B cell (primary cell): ENCODE data around the gene DMRT1. TPM values are rescaled to one million over a fixed set of nuclear protein-coding genes. Genes with fewer than 3 reads are reported as not detected.

Experiments
- ATAC-seq: fragments of 200-7000 bp; cut with Tn5 transposase; one replicate; pipeline ENCODE4 v1.10.0; 2021; ENCODE audit warnings: low read depth, mild to moderate bottlenecking, moderate number of reproducible peaks, moderate library complexity
- CTCF ChIA-PET: fragments of 350-600 bp; sonication (Branson Sonifier 250); formaldehyde crosslinking; loops from one replicate; lab custom pipeline; 2021; ENCODE audit warnings: antibody characterized with exemption, inconsistent platforms; lab: Charles Lee
- POLR2A ChIA-PET: fragments of 350-600 bp; sonication (Branson Sonifier 250); formaldehyde crosslinking; loops from one replicate; lab custom pipeline; 2021; ENCODE audit warnings: antibody characterized with exemption; lab: Charles Lee
- DNase-seq: peaks from one replicate; pipeline ENCODE4 v3.0.0; 2013
- H2AFZ ChIP-seq: 2 replicates; pipeline ENCODE4 v1.6.1; 2012; ENCODE audit warnings: mild to moderate bottlenecking, low read depth, low read length; ENCODE audit not compliant: insufficient read depth, poor library complexity, severe bottlenecking
- H3K27ac ChIP-seq, 2 donors: 1 replicate in 1 of 2; 2 replicates in 1 of 2; pipeline ENCODE4 v1.5.1; 2012 to 2013; ENCODE audit warnings: low read length in 2 of 2, mild to moderate bottlenecking in 2 of 2, moderate library complexity in 1 of 2
- H3K27me3 ChIP-seq, 4 experiments: fragments of 200-600 bp in 1 of 4; sonication (generic) in 1 of 4; replicated peaks in 1 of 4; 1 replicate in 2 of 4; 2 replicates in 2 of 4; pipeline versions ENCODE4 v1.6.1 to v1.7.0; 2013 to 2016; ENCODE audit warnings: low read length in 3 of 4, mild to moderate bottlenecking in 2 of 4, mixed read lengths in 1 of 4, moderate library complexity in 1 of 4; ENCODE audit not compliant: insufficient read depth in 4 of 4, control insufficient read depth in 3 of 4; ENCODE audit errors: control extremely low read depth in 1 of 4
- H3K36me3 ChIP-seq, 2 experiments: replicated peaks in 1 of 2; 1 replicate in 1 of 2; 2 replicates in 1 of 2; pipeline versions ENCODE4 v1.6.1 to v1.7.1; 2013; ENCODE audit warnings: low read length in 1 of 2; ENCODE audit not compliant: insufficient read depth in 2 of 2, control insufficient read depth in 1 of 2; ENCODE audit errors: control extremely low read depth in 1 of 2, extremely low read depth in 1 of 2
- H3K4me1 ChIP-seq, 2 donors: fragments of 200-600 bp in 1 of 2; sonication (generic) in 1 of 2; 1 replicate in 1 of 2; 2 replicates in 1 of 2; pipeline versions ENCODE4 v1.5.1 to v1.6.1; 2013 to 2017; ENCODE audit warnings: low read length in 2 of 2; ENCODE audit not compliant: control insufficient read depth in 2 of 2, insufficient read depth in 2 of 2
- H3K4me2 ChIP-seq: replicated peaks from 2 replicates; pipeline ENCODE3; 2012; ENCODE audit warnings: mild to moderate bottlenecking, low read depth, low read length; ENCODE audit not compliant: poor library complexity, severe bottlenecking
- H3K4me3 ChIP-seq, 5 experiments: fragments of 200-600 bp in 1 of 5; sonication (generic) in 1 of 5; 1 replicate in 3 of 5; 2 replicates in 2 of 5; pipeline versions ENCODE4 v1.5.1 to v1.7.0; 2011 to 2016; ENCODE audit warnings: low read length in 4 of 5, mild to moderate bottlenecking in 4 of 5, low read depth in 2 of 5, control low read depth in 1 of 5, moderate library complexity in 1 of 5; ENCODE audit not compliant: insufficient read depth in 1 of 5; ENCODE audit errors: control extremely low read depth in 1 of 5, extremely low read depth in 1 of 5
- H3K79me2 ChIP-seq: fragments of 200-600 bp; sonication (generic); one replicate; pipeline ENCODE4 v1.6.0; 2016; ENCODE audit warnings: low read length; ENCODE audit not compliant: control insufficient read depth, insufficient read depth
- H3K9ac ChIP-seq: fragments of 200-600 bp; sonication (generic); 2 replicates; pipeline ENCODE4 v1.6.1; 2017; ENCODE audit warnings: mild to moderate bottlenecking, low read length, moderate library complexity
- H3K9me3 ChIP-seq, 3 donors: one replicate each; pipeline versions ENCODE4 v1.6.1 to v1.7.1; 2013; ENCODE audit warnings: low read length in 2 of 3; ENCODE audit not compliant: control insufficient read depth in 2 of 3, insufficient read depth in 1 of 3; ENCODE audit errors: control extremely low read depth in 1 of 3
- H4K20me1 ChIP-seq: 2 replicates; pipeline ENCODE4 v1.6.0; 2012; ENCODE audit warnings: mild to moderate bottlenecking, low read length; ENCODE audit not compliant: insufficient read depth, control insufficient read depth, poor library complexity, severe bottlenecking
- H3K27ac Mint-ChIP-seq: one replicate; pipeline ENCODE4 v1.8.0; 2021; ENCODE audit warnings: mixed read lengths
- H3K27me3 Mint-ChIP-seq: one replicate; pipeline ENCODE4 v1.8.0; 2021; ENCODE audit warnings: mixed read lengths
- H3K4me1 Mint-ChIP-seq: one replicate; pipeline ENCODE4 v1.8.0; 2021; ENCODE audit warnings: mixed read lengths
- H3K4me3 Mint-ChIP-seq: one replicate; pipeline ENCODE4 v1.8.0; 2021; ENCODE audit warnings: mixed read lengths
- H3K9me3 Mint-ChIP-seq: one replicate; pipeline ENCODE4 v1.8.0; 2022; ENCODE audit warnings: mixed read lengths; ENCODE audit not compliant: insufficient read depth
- EZH2 ChIP-seq: IDR thresholded peaks from 2 replicates; pipeline ENCODE4 v1.6.1; 2012; ENCODE audit warnings: borderline replicate concordance, low read depth, mild to moderate bottlenecking, moderate library complexity, low read length; ENCODE audit not compliant: insufficient read depth, poor library complexity, severe bottlenecking
- WGBS: methylation state at CpG from one replicate; pipeline ENCODE4 v1.1.5; 2013; ENCODE audit warnings: missing lambda C conversion rate; ENCODE audit not compliant: insufficient coverage; 5-methylcytosine and 5-hydroxymethylcytosine counted together
- intact Hi-C: fragments of 100-400 bp; cut with micrococcal nuclease; formaldehyde crosslinking; loops from one replicate; pipeline ENCODE4 v1.10.0; 2022
- polyA plus RNA-seq: library from polyadenylated mRNA; depleted of rRNA; stranded (reverse); fragments of >200 nt; gene quantifications from 2 replicates; pipeline ENCODE4 v1.2.3, GENCODE V29; 2012
- total RNA-seq, 2 donors: library from RNA; stranded (reverse); fragments of 120-200 nt in 1 of 2; gene quantifications; 1 replicate in 1 of 2; 2 replicates in 1 of 2; pipeline versions ENCODE4 v1.2.3 to v1.2.4, GENCODE V29; 2013 to 2022
- TF ChIP-seq, protein P1 (sequence below): fragments of 200-600 bp; IDR thresholded peaks from one replicate; pipeline ENCODE4 v1.8.0; 2022; ENCODE audit warnings: antibody characterized with exemption, mild to moderate bottlenecking

DMRT1 gene
- total and polyA plus RNA-seq, 2 donors (not counting 1 experiment from before 2014, with no cell fraction given), result not detected

DNA sequence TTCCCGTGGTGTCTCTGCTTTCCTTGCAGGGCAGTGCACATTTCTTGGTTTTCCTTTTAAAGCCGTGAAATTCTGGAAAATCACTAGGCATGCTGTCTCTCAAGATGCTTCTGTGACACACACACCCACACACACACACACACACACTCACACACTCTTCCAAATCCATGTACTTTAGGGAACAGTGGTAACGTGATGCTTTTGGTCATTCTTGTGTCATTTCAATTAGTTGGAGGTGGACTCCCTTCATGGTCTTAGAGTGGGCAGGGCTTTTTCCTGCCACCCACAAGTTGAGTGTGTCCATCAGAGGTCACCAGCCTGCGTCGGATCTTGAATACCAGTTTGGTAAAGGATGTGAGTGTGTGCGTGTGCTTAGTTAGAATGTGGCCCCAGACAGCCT, 64.4 kb downstream of the DMRT1 start:
- ChIA-PET CTCF (no interaction called here), POLR2A (no interaction called here)
- H3K9me3 Mint-ChIP-seq, result no peaks in the 10 kb centered on the region
- no peak for ATAC-seq
- Histone ChIP-seq H3K27me3 (peaks cover 0 to 18% (median 6%) of the 10 kb centered on the region in 4 experiments), H3K9me3 (no peaks in the 10 kb centered on the region), H3K4me3 (no peak overlapping the region), H3K9ac (no peak overlapping the region), H2AFZ (no peak overlapping the region), H3K36me3 (no peaks in the 10 kb centered on the region), H3K4me1 (no peaks in the 10 kb centered on the region), H3K79me2 (no peaks in the 10 kb centered on the region), H3K27ac (no peak overlapping the region), H3K4me2 (no peak overlapping the region), H4K20me1 (no peaks in the 10 kb centered on the region)
- no peak for DNase-seq
- no peak for TF ChIP-seq EZH2
- TF ChIP-seq, protein P1, sequence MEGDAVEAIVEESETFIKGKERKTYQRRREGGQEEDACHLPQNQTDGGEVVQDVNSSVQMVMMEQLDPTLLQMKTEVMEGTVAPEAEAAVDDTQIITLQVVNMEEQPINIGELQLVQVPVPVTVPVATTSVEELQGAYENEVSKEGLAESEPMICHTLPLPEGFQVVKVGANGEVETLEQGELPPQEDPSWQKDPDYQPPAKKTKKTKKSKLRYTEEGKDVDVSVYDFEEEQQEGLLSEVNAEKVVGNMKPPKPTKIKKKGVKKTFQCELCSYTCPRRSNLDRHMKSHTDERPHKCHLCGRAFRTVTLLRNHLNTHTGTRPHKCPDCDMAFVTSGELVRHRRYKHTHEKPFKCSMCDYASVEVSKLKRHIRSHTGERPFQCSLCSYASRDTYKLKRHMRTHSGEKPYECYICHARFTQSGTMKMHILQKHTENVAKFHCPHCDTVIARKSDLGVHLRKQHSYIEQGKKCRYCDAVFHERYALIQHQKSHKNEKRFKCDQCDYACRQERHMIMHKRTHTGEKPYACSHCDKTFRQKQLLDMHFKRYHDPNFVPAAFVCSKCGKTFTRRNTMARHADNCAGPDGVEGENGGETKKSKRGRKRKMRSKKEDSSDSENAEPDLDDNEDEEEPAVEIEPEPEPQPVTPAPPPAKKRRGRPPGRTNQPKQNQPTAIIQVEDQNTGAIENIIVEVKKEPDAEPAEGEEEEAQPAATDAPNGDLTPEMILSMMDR, result no peak
- no peak overlapping the region for H3K4me3 Mint-ChIP-seq
- H3K27me3 Mint-ChIP-seq, result peaks cover 56% of the 10 kb centered on the region
- intact Hi-C loops, result no loop called here
- no peak overlapping the region for H3K27ac Mint-ChIP-seq
- no peaks in the 10 kb centered on the region for H3K4me1 Mint-ChIP-seq
- WGBS, result 61% methylated on average over 2 of the region's 6 CpGs

DNA sequence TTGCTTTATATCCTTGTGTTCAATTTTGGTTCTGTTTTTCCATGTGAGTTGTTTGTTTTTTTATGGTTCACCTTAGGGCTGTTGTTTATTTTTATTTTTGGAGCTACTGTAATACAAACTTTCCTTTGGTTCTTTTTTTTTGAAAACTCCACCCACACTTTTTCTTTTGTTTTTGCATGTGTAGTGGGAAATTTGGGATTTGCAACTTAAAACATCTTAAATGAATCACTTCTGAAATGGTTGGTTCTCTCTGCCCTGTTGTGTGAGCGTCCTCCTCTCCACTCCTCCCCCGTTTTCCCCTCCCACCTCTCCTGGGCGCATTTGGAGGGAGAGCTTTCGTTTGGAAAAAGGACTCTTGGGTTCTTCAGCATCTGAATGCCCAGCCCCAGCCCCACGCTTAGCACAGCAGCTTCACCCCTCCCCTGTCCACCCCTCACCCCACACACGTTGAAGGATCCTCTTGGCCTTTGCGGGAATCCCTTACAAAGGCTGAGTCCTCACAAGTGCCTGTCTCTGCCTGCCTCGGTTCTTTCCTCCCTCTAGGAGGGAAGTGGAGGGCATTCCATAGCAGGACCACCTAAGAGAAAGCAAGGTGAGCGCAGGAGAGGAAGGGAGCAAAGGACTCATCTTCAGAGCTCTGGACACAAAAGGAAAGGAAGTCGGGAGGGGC, 67.2 kb downstream of the DMRT1 start:
- no peak overlapping the region for H3K9ac ChIP-seq
- DNase-seq, result no peak
- POLR2A ChIA-PET, result no interaction called here
- intact Hi-C loops, result no loop called here
- Mint-ChIP-seq H3K4me3 (no peak overlapping the region), H3K27ac (no peak overlapping the region), H3K4me1 (no peaks in the 10 kb centered on the region), H3K9me3 (no peaks in the 10 kb centered on the region), H3K27me3 (peaks cover 59% of the 10 kb centered on the region)
- H2AFZ ChIP-seq, result no peak overlapping the region
- H3K4me1 ChIP-seq, result no peaks in the 10 kb centered on the region
- H3K27ac ChIP-seq, result no peak overlapping the region
- WGBS, result 13% methylated on average over 4 of the region's 10 CpGs
- H4K20me1 ChIP-seq, result no peaks in the 10 kb centered on the region
- H3K27me3 ChIP-seq, result peaks cover 0 to 18% (median 6%) of the 10 kb centered on the region in 4 experiments
- no peak overlapping the region for H3K4me2 ChIP-seq
- no peaks in the 10 kb centered on the region for H3K36me3 ChIP-seq
- H3K4me3 ChIP-seq, result no peak overlapping the region
- H3K9me3 ChIP-seq, result no peaks in the 10 kb centered on the region
- ATAC-seq, result no peak
- CTCF ChIA-PET, result no interaction called here
- TF ChIP-seq, protein P1, result no peak
- no peak for TF ChIP-seq EZH2
- no peaks in the 10 kb centered on the region for H3K79me2 ChIP-seq
